Activated CD4-positive, alpha-beta memory T cell treated with anti-CD3 and anti-CD28 coated beads for 36 hours (primary cell): ENCODE data around the gene DUOX1. TPM values are rescaled to one million over a fixed set of nuclear protein-coding genes. Genes with fewer than 3 reads are reported as not detected.
A peak's percentile ranks its signal among the peaks of the same experiment; 100 is the strongest.

Source experiments
- CTCF ChIA-PET: fragments of 350-600 bp; sonication (Branson Sonifier 250); formaldehyde crosslinking; loops from one replicate; lab custom pipeline; 2021; ENCODE audit warnings: antibody characterized with exemption, inconsistent platforms; lab: Charles Lee
- POLR2A ChIA-PET: fragments of 350-600 bp; sonication (Branson Sonifier 250); formaldehyde crosslinking; loops from one replicate; lab custom pipeline; 2021; ENCODE audit warnings: antibody characterized with exemption; lab: Charles Lee
- DNase-seq: peaks from one replicate; pipeline ENCODE4 v3.0.0-alpha.2; 2020
- H3K27ac Mint-ChIP-seq: one replicate; pipeline ENCODE4 v1.8.0; 2021; ENCODE audit warnings: mixed read lengths
- H3K27me3 Mint-ChIP-seq: one replicate; pipeline ENCODE4 v1.8.0; 2021; ENCODE audit warnings: mixed read lengths
- H3K36me3 Mint-ChIP-seq: one replicate; pipeline ENCODE4 v1.8.0; 2021; ENCODE audit warnings: mixed read lengths
- H3K4me1 Mint-ChIP-seq: one replicate; pipeline ENCODE4 v1.8.0; 2021; ENCODE audit warnings: low read depth, mixed read lengths
- H3K4me3 Mint-ChIP-seq: one replicate; pipeline ENCODE4 v1.8.0; 2021; ENCODE audit warnings: mild to moderate bottlenecking, mixed read lengths
- H3K9me3 Mint-ChIP-seq: one replicate; pipeline ENCODE4 v1.8.0; 2021; ENCODE audit warnings: mixed read lengths
- intact Hi-C: fragments of 100-400 bp; cut with micrococcal nuclease; formaldehyde crosslinking; loops from one replicate; pipeline ENCODE4 v1.15.1; 2023
- total RNA-seq, 2 experiments: library from RNA; stranded (reverse); gene quantifications; one replicate each; pipeline ENCODE4 v1.2.3, GENCODE V29; 2021

Gene DUOX1
- total RNA-seq, 2 experiments from 2014 or later: 0.51 to 0.74 TPM

DNA sequence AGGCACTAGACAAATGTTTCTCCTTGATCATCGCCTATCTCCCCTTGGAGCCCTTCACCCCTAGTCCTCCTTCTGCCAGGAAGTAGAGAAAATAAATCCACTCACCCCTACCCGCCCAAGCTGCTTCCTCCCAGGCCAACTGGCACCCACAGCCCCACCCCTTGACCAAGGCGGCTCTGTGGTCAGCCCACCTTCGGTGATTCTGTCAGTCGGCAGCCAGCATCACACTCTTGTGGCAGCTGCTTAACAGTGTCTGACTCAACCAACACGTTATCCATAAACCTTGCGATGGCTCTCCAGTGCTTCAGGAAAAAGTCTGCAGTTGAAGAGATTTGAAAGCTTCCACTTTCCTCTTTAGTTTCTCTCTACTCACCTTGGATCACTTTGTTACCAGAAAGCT is 50.4 kb downstream of the DUOX1 start:
- H3K27ac Mint-ChIP-seq: no peak overlapping the region
- no peak overlapping the region for H3K4me3 Mint-ChIP-seq
- peak; percentile 55 for DNase-seq
- H3K4me1 Mint-ChIP-seq: peaks cover 13% of the 10 kb centered on the region
- ChIA-PET POLR2A (interaction anchor here (2.1 kb wide), 1 partner anchor 13 kb away, joined by 5 read pairs; no protein-coding TSS in a partner anchor), CTCF (interaction anchor here (0.6 to 3.6 kb wide), 13 partner anchors 10 to 210 kb away, joined by 3 to 22 read pairs (median 3); no protein-coding TSS in a partner anchor)
- H3K27me3 Mint-ChIP-seq: no peaks in the 10 kb centered on the region
- intact Hi-C loops: no loop called here
- no peaks in the 10 kb centered on the region for H3K36me3 Mint-ChIP-seq
- no peaks in the 10 kb centered on the region for H3K9me3 Mint-ChIP-seq

DNA sequence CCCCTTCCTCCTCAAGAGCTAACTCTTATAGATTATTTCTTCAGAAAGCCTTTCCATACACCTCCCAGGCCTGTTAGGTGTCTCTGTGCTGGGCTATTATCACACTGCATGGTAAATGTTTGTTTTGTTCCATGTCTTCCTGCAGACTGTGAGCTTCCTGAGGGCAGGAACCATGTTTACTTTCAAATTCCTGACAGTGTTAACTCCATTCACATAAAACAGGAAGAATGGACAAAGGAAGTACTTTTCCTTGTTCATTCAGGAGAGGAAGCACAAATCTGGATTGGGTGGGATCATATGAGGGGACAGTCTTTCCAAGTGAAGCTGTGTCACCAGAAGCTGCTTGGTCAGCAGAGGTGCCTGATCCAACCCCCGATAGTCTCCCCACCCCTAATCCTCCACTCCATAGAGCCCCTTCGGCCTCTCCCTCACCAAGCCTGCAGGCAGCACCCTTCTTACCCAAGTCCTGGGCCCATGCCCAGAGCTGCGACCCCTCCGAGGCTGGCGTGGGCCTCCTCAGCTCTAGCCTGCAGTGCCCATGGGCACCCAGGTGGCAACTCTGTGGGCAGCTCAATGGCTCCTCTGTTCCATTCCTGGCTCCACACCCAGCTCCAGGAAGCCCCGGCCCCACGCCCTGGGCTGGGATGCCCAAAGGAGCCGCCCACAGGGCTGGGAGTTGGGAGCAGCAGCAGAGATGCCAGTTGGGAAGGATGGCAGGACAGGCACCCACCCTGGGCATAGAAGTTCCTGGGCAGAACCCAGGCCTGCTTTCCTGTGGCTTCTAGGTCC is 51.0 kb downstream of the DUOX1 start:
- intact Hi-C loops: no loop called here
- CTCF ChIA-PET: interaction anchor here (0.7 to 3.6 kb wide), 9 partner anchors 10 to 30 kb away, joined by 3 to 22 read pairs (median 3); no protein-coding TSS in a partner anchor
- no peaks in the 10 kb centered on the region for H3K36me3 Mint-ChIP-seq
- POLR2A ChIA-PET: interaction anchor here (2.1 kb wide), 1 partner anchor 13 kb away, joined by 5 read pairs; no protein-coding TSS in a partner anchor
- peaks cover 17% of the 10 kb centered on the region for H3K4me1 Mint-ChIP-seq
- no peak overlapping the region for H3K27ac Mint-ChIP-seq
- DNase-seq: no peak
- H3K9me3 Mint-ChIP-seq: no peaks in the 10 kb centered on the region
- H3K27me3 Mint-ChIP-seq: no peaks in the 10 kb centered on the region
- H3K4me3 Mint-ChIP-seq: no peak overlapping the region

- intact Hi-C loops: no loop called here
- Mint-ChIP-seq H3K27ac (no peak overlapping the region), H3K4me3 (no peak overlapping the region), H3K27me3 (no peaks in the 10 kb centered on the region), H3K4me1 (peaks cover 23% of the 10 kb centered on the region), H3K9me3 (no peaks in the 10 kb centered on the region), H3K36me3 (no peaks in the 10 kb centered on the region)
- CTCF ChIA-PET: interaction anchor here (0.8 to 3.6 kb wide), 5 partner anchors 9 to 64 kb away, joined by 3 to 22 read pairs (median 3); no protein-coding TSS in a partner anchor
- no peak for DNase-seq
- POLR2A ChIA-PET: no interaction called here
Observed at GRCh38 chr15:45181491-45182285, 51.9 kb downstream of the DUOX1 start.

DNA sequence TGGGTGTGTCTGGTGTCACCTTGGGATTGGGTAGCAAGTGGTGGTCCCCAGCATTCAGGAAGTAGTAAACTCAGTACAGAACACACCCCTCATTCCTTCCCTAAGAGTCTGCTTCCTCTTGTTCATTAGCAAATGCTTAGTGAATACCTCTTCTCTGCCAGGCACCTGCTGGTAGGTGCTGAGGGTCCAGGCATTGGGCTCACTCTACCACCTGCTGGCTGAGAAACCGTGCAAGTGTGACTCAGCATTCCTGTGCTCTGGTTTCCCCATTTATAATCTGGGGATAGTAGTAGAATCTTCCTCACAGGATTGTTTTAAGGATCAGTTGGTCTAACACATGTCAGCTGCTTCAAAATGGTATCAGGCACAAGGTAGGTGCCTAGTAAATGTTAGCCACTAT is 53.2 kb downstream of the DUOX1 start:
- H3K4me1 Mint-ChIP-seq: peaks cover 27% of the 10 kb centered on the region
- H3K9me3 Mint-ChIP-seq: no peaks in the 10 kb centered on the region
- intact Hi-C loops: no loop called here
- no peak overlapping the region for H3K27ac Mint-ChIP-seq
- H3K36me3 Mint-ChIP-seq: no peaks in the 10 kb centered on the region
- no peaks in the 10 kb centered on the region for H3K27me3 Mint-ChIP-seq
- no peak overlapping the region for H3K4me3 Mint-ChIP-seq
- ChIA-PET POLR2A (no interaction called here), CTCF (interaction anchor here (0.7 to 1.6 kb wide), 4 partner anchors 14 to 274 kb away, joined by 3 to 6 read pairs (median 3); no protein-coding TSS in a partner anchor)
- DNase-seq: no peak

DNA sequence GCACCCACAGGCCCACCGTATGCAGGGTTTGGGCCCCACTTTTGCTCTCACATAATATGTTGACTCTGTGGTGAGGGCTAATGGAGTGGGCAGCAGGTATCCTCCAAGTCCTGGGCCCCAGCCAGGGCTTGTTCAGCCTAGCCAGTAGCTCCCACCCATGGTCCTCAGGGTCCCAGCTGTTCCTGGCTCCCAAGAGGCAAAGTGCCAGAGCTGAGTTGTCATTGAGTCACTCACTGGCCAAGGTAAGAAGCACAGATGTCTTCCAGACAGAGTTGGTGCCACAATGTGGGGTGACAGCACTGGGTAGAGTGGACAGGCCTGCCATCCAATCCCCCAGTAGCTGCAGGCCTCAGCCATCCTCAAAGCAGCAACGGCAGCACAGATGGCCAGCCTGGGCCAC is 53.7 kb downstream of the DUOX1 start:
- no peaks in the 10 kb centered on the region for H3K9me3 Mint-ChIP-seq
- H3K4me1 Mint-ChIP-seq: peaks cover 30% of the 10 kb centered on the region
- intact Hi-C loops: no loop called here
- no peaks in the 10 kb centered on the region for H3K36me3 Mint-ChIP-seq
- no peak overlapping the region for H3K4me3 Mint-ChIP-seq
- ChIA-PET POLR2A (no interaction called here), CTCF (interaction anchor here (1.0 to 1.6 kb wide), 3 partner anchors 15 to 274 kb away, joined by 3 to 6 read pairs (median 3); no protein-coding TSS in a partner anchor)
- DNase-seq: no peak
- no peak overlapping the region for H3K27ac Mint-ChIP-seq
- H3K27me3 Mint-ChIP-seq: no peaks in the 10 kb centered on the region

DNA sequence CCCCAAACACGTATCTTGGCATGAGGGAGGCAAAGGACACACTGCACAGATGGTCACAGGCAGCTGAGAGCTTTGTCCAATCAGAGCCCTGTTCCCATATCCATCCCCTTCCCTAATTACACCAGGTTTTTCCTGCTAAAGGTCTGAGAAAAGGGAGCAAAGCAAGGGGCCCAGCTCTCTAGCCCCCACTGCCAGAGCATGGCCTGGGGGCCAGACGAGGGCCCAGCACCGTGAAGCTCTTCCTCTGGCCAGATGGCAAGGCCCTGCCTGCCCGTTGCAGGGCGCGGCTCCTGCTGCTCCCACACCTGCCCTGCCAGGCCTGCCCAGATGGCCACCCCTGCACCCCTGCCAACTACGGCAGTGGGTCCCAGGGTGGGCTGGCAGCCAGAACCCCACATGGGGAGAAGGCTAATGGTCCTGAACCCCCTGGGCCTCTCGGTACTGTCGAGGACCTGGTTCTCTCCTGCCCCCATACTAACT is 54.8 kb downstream of the DUOX1 start:
- Mint-ChIP-seq H3K9me3 (no peaks in the 10 kb centered on the region), H3K27me3 (no peaks in the 10 kb centered on the region), H3K36me3 (no peaks in the 10 kb centered on the region), H3K4me1 (peaks cover 32% of the 10 kb centered on the region), H3K27ac (no peak overlapping the region), H3K4me3 (no peak overlapping the region)
- no peak for DNase-seq
- intact Hi-C loops: no loop called here
- ChIA-PET CTCF (interaction anchor here (1.6 to 2.5 kb wide), 4 partner anchors 14 to 66 kb away, joined by 4 to 13 read pairs (median 8); no protein-coding TSS in a partner anchor), POLR2A (interaction anchor here (0.5 kb wide), 1 partner anchor 291 kb away, joined by 3 read pairs; no protein-coding TSS in a partner anchor)

- Mint-ChIP-seq H3K27me3 (no peaks in the 10 kb centered on the region), H3K4me1 (peaks cover 29% of the 10 kb centered on the region), H3K9me3 (no peaks in the 10 kb centered on the region), H3K4me3 (no peak overlapping the region), H3K36me3 (no peaks in the 10 kb centered on the region), H3K27ac (no peak overlapping the region)
- intact Hi-C loops: no loop called here
- ChIA-PET CTCF (interaction anchor here (1.3 to 2.5 kb wide), 5 partner anchors 13 to 402 kb away, joined by 3 to 13 read pairs (median 6); partner anchors contain the start of gene BLOC1S6), POLR2A (interaction anchor here (0.5 to 1.8 kb wide), 2 partner anchors 18 to 290 kb away, joined by 3 to 9 read pairs; no protein-coding TSS in a partner anchor)
- DNase-seq: no peak
Observed at GRCh38 chr15:45185069-45185779, 55.4 kb downstream of the DUOX1 start.

GRCh38 chr15:45185903-45186770 is 56.3 kb downstream of the DUOX1 start:
- no peaks in the 10 kb centered on the region for H3K9me3 Mint-ChIP-seq
- no peak overlapping the region for H3K27ac Mint-ChIP-seq
- H3K4me3 Mint-ChIP-seq: peak overlapping the region; percentile 76
- H3K27me3 Mint-ChIP-seq: no peaks in the 10 kb centered on the region
- intact Hi-C loops: no loop called here
- no peak for DNase-seq
- ChIA-PET CTCF (interaction anchor here (1.0 to 2.5 kb wide), 9 partner anchors 9 to 401 kb away, joined by 3 to 13 read pairs (median 4); partner anchors contain the start of gene BLOC1S6), POLR2A (interaction anchor here (1.0 to 2.1 kb wide), 6 partner anchors 9 to 40 kb away, joined by 3 to 9 read pairs (median 4); no protein-coding TSS in a partner anchor)
- no peaks in the 10 kb centered on the region for H3K36me3 Mint-ChIP-seq
- peaks cover 28% of the 10 kb centered on the region for H3K4me1 Mint-ChIP-seq

DNA sequence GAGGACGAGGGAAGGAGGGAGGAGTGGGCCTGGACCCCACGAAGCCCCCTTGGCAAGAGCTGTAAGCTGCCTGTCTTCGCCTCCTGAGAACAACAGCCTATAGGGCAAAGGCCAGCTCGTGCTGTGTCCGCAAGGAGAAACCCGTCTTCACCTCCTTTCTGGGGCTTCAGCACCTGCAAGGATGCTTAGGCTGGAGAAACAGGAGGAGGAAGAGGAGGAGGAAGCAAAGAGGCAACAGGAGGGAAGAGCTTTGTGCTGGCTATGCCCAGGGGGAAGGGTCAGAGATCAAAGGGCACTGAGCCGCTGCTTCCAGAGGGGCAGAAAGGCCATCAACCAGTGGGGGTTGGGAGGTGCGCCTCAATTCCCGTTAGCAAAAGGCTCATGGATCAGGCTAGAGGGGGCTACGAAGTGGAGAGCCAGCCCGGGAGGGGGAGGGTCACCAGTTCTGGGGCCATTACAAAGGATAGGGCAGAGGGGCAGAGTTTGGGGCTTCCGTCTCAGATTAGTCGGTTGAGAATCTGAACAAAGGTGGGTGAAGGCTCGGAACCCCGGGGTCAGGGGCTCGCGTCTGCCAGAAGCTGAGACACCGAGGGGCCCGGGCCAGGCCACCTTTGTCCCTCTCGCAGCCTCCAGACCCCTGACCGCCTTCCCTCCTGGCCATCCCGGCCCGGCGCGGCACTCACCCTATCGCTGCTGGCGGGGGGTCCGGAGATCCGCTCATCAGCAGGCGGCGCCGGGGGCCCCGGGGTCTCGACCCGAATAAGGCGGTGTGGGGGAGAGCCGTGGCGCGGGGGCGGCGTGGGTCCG is 57.2 kb downstream of the DUOX1 start:
- POLR2A ChIA-PET: interaction anchor here (1.0 to 2.1 kb wide), 7 partner anchors 10 to 41 kb away, joined by 3 to 9 read pairs (median 5); no protein-coding TSS in a partner anchor
- Mint-ChIP-seq H3K27me3 (no peaks in the 10 kb centered on the region), H3K4me3 (peak overlapping the region; percentile 76)

GRCh38 chr15:45187578-45187893 is 57.7 kb downstream of the DUOX1 start:
- no peaks in the 10 kb centered on the region for H3K27me3 Mint-ChIP-seq
- H3K27ac Mint-ChIP-seq: no peak overlapping the region
- ChIA-PET POLR2A (interaction anchor here (1.0 to 2.1 kb wide), 5 partner anchors 10 to 24 kb away, joined by 5 to 9 read pairs (median 6); no protein-coding TSS in a partner anchor), CTCF (interaction anchor here (0.6 to 3.2 kb wide), 4 partner anchors 10 to 70 kb away, joined by 4 to 17 read pairs (median 6); no protein-coding TSS in a partner anchor)
- no peak for DNase-seq
- no peak overlapping the region for H3K4me3 Mint-ChIP-seq
- peaks cover 28% of the 10 kb centered on the region for H3K4me1 Mint-ChIP-seq
- H3K9me3 Mint-ChIP-seq: no peaks in the 10 kb centered on the region
- intact Hi-C loops: no loop called here
- no peaks in the 10 kb centered on the region for H3K36me3 Mint-ChIP-seq

More for the DNA sequence above, 57.2 kb downstream of the DUOX1 start:
- peaks cover 28% of the 10 kb centered on the region for H3K4me1 Mint-ChIP-seq
- DNase-seq: no peak
- CTCF ChIA-PET: interaction anchor here (1.0 to 2.5 kb wide), 6 partner anchors 9 to 213 kb away, joined by 3 to 13 read pairs (median 6); no protein-coding TSS in a partner anchor
- no peaks in the 10 kb centered on the region for H3K9me3 Mint-ChIP-seq
- no peaks in the 10 kb centered on the region for H3K36me3 Mint-ChIP-seq
- intact Hi-C loops: no loop called here
- H3K27ac Mint-ChIP-seq: peak overlapping the region; percentile 67
